GM18517 (cell line): ENCODE data around the gene ARHGEF3.

Experiments
- ATAC-seq: cut with Tn5 transposase; IDR thresholded peaks from one replicate; pipeline ENCODE4 v1.9.1; 2021; ENCODE audit warnings: mild to moderate bottlenecking, moderate library complexity; ENCODE audit not compliant: unreplicated experiment

ARHGEF3 gene

GRCh38 chr3:56796202-56796601 lies 5.5 kb downstream of the ARHGEF3 start:
- ATAC-seq = no peak

DNA sequence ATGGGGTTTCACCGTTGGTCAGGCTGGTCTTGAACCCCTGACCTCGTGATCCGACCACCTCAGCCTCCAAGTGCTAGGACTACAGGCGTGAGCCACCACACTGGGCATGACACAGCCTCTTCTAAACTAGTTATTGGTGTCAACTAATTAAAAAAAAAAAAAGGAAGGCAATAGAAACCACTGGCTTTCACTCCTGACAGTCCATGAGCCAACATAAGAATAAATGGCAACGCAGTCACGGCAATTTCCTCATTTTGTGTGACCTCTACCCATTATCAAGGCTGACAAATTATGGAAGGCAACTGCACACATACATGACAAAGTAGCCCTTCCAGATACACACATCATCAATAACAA lies 5.9 kb downstream of the ARHGEF3 start:
- no peak for ATAC-seq

GRCh38 chr3:56795097-56795828 lies 6.5 kb downstream of the ARHGEF3 start:
- no peak for ATAC-seq

DNA sequence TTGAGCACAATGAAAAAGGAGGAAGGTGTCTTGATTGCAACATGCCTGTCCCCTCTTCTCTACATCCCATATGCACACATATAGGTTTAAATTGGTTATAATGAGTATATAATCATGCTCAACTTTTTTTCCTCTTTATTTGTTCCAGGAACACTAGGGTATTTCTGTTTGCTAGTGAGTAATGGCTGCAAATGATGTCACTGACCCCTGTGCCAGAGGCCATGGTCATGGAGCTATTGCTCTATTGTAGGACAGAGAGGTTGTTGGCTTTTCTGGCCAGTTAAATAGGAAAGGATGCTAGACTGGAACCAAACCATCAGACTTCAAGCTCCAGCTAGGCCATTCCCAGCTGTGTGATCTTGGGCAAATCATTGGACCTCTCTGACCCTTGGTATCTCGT lies 9.6 kb downstream of the ARHGEF3 start:
- no peak for ATAC-seq

- no peak for ATAC-seq
These were observed 11.5 kb downstream of the ARHGEF3 start for GRCh38 chr3:56790016-56790821.

DNA sequence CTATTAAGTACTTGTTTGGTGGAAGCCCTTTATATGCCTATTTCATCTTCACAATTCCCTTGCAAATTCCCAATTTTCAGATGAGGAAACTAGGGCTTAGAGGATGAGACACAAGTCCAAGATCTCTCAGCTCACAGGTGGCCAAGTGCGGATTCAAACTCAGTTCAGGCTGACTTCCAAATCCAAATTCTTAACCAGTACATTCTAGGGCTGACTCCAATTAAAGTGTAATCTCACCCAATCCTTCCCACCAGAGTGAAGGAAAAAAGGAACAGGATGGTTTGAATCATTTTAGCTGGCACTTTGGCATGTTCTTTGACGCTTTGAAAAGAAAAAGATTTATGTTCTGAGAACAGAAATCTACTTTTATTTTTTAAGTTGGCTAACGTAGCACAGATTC lies 12.7 kb downstream of the ARHGEF3 start:
- no peak for ATAC-seq

- ATAC-seq = no peak
These were observed 13.2 kb downstream of the ARHGEF3 start for GRCh38 chr3:56788521-56788920.

DNA sequence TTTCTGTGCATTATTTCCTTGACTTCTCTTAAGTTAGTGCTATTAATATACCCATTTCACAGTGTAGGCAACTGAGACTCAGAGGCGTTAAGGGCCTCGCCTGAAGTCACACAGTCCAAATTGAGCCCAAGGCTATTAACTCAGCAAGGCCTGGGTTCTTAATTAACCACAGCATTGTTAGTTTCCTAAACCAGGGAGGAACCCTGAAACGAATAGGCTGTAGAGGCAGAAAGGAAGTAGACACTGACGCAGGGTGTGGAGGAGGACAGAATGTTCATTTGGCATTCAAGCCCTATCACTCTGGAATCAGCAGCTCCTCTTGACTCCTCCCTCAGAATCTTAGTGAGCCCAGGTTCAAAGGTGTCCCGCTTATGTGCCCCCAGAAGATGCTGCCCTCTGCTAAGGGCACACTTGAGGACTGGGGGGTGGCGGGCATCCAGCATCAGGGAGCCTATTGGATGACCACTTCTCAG lies 13.9 kb downstream of the ARHGEF3 start:
- no peak for ATAC-seq

DNA sequence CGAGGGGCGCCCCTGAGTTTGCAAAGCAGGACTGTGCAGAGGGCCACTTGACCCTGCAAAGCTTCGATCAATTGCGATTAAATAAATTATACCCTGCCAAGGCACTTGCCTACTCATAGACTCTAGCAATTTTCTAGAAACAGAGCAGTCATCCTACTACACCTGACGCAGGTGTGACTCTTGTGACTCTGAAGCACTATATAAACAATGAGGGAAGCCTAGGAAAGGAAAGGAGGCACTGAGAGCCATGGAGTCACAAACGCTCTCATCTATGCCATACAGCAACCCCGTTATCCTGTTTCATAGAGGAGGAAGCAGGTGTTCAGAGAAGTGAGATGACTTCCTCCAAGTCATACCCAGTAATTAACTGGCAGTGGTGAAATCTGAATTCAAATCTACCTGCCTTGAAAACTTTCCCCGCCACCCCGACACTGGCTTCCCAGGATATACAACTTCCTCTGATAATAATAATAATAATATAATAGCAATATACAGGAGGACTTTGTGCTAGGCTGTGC lies 14.4 kb downstream of the ARHGEF3 start:
- ATAC-seq = no peak

DNA sequence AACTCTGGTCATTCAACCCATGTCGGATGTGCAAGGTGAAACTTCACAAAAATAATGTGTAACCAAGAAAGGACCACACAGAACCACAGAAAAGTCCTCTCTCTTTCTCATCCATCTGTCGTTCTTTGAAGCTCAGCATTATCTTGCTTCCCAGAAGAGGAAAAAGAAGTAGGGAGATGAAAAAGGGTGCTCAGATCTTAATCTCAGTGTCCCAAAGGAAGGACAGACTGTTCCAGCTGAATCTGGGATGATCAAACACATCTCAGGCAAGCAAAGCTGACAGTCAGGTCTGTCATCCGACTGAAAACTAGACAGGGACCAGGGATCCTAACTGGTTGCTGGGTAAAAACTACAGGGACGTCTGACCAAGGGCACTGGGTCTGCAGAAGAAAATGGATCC lies 16.2 kb downstream of the ARHGEF3 start:
- ATAC-seq = no peak

DNA sequence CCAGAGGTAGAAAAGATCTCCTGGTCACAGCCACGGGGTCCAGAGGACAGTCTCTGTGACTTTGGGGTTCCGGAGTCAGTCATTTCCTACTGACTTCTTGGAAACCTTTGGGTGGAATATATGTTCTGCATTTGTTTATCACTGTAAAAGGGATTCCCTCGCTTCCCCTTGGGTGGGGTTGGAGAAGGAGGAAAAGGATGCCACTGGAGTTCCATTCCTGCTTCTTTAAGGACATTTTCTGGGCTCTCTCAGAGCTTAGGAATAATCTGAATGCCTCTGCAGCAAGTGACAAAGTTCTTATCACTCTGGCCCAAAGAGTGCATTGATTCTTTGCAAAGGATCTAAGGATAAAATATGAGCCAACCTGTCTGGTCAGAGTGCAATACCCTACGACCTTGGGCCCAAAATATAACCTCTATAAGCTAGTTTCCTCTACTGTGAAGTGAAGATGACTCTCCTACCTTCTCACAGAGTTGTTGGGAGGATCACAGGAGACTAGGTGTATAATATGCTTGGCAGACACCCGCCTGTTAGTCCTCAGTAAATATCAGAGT lies 17.2 kb downstream of the ARHGEF3 start:
- ATAC-seq = no peak

GRCh38 chr3:56783644-56784447 lies 17.9 kb downstream of the ARHGEF3 start:
- peak; percentile 97 for ATAC-seq

DNA sequence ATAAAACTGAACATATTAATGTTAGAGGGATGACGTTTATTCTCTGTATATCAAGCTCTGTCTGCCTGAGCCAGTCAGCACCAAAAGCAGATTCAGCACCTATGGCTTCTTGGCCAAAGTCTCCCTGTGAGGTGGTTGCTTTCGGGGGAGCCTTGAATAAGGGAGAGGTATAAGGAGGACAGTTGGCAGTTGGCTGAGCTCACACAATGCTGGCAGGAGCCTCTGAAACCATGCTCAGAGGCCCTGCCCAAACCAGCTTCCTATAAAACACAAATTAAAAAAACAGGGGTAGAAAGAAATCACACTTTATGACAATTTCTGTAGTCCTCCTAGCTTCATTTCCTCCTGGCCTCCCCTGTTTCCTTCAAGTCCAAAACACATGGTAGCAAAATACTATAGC lies 18.8 kb downstream of the ARHGEF3 start:
- no peak for ATAC-seq

DNA sequence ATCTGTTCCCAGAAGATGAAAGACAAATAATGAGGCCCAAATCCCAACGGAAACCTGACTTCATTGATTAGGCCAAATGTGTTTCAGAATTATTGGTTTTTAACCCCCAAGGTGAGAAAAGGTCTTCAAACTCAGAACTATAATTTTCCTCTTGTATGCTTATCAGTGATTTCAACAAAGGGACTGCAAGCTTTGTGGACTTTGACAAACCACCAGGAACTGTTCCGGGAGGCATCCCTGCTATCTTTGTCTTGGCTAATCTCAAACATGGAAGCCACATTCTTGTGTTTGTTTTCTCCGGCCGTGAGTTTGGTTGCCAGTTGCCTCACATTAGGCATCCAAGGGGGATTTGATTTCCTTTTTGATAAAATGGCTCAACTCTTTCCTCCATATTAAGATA lies 19.5 kb downstream of the ARHGEF3 start:
- ATAC-seq = no peak

DNA sequence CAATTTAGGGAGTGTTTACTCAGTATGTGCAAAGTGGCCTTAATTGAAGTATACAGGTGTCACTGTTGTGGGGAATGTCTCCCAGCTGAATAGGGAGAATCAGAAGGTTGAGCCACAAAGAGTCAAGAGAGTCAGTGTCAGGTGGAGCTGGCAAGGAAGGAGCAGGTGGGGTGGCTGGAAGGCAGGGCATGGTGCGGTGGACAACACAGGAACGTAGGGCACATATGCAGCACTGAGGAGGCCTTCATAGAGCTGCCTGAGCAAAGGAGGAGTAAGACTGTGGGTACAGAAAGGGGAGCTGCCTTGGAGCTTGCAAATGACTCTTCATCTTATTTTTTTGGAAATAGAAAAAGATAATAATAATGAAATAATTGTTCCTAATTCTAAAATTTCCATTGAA lies 20.0 kb downstream of the ARHGEF3 start:
- no peak for ATAC-seq

DNA sequence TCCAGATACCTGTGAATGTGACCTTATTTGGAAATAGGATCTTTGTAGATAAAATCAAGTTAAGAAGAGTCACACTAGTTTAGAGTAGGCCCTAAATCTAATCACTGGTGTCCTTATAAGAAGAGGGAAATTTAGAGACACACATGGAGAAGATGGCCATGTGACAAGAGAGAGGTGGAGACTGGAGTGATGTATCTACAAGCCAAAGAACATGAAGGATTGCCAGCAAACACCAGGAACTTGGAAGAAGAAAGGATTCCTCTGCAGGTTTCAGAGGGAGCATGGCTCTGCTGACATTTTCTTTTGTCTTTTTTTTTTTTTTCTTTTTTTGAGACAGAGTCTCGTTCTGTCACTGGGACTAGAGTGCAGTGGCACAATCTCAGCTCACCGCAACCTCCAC lies 20.8 kb downstream of the ARHGEF3 start:
- ATAC-seq = no peak

DNA sequence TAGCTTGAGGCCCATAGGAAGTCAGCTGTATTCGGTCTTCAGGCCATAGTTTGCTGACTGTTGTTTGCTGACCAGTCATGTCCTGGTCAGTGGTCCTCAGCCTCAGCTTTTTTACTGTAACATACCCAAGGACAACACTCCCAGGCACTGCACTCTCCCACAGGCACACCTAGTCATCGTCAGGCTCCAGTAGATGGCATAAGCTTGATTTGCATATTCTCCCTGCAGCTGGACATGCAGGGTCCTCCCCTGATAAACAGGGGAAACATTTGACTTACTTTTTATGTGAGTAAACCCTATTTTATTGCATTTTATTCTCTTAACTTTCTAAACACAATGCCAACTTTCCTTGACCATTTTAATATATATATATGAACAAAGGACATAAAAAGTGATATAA lies 22.9 kb downstream of the ARHGEF3 start:
- ATAC-seq = no peak

DNA sequence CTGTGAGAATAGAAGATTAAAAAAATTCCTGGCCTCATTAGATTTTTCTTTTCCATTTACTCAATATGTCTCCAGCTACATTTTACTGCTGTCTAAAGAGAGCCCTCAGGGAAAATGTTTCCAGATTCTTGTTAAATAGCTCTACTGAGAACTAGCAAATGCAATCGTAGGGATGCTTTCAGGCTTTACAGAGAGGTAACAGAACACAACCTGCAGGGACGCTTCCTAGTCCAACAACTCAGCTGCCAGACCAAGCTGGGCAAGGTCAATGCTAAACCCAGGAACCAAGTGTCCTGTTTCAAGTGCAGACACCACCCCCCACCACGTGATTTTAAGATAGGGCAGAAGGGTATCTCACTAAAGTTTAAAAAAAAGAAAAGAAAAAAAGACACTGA lies 25.2 kb downstream of the ARHGEF3 start:
- ATAC-seq = no peak

GRCh38 chr3:56775838-56776555 lies 25.8 kb downstream of the ARHGEF3 start:
- no peak for ATAC-seq

DNA sequence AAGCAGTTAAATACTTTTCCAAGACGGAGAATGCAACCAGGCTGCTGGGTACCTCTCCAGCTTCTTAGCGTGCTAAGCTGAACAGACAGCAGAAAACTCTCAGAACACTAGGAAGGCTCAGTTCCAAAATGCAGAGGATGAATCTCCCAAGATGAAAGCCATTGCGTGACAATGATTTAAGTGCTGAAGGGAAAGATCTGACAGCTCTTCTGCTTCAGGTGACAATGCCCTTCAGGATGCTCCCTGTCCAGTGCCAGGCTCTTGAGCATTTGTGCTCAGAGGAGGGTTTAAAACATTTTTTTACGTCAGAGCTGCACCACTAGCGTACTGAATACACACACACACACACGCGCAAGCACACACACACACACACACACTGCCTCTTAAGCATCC lies 26.3 kb downstream of the ARHGEF3 start:
- no peak for ATAC-seq
